ENCODE data around the gene PIK3C3. TPM values are rescaled to one million over a fixed set of nuclear protein-coding genes. Genes with fewer than 3 reads are reported as not detected.

Gene PIK3C3
- polyA plus RNA-seq (2013, experiment 1 of 2; ENCODE audit: insufficient read length) = 38.8 TPM
- polyA plus RNA-seq (2013, experiment 2 of 2; ENCODE audit: insufficient read length) = 40.8 TPM

DNA sequence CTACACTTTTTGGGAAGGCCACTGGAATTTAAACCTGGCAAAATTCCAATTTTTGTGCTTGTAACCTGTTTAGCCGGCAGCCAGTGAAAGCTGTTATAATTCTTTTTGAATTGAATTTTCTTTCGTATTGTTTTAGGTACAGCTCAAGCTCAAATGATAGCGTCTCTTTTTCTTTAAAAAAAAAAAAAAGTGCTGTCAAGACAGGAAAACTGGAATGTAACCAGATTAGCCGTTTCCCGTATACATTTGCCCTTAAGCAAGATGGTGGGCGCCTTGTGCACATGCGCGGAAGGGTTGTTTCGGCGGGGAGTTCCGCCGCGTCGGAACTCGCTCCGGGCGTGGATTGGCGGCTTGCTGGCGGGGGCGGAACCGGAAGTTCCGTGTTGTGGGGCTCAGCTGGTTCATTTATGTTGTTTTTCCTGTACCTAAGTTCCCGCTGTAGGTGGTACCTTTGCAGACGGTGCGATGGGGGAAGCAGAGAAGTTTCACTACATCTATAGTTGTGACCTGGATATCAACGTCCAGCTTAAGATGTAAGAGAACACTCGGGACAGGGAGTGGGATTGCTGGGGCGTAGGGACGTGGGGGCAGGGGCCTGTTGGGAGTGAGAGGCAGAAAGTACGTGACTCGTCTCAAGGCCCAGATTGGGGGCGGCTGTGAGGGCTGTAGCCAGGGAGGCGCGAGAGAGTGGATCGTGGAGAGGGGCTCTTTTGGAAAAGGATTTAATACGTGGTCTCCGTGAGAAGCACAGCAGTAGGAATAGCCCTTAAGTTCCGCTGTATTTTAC, at the start of gene PIK3C3:
Gene PIK3C3, plus strand, starts transcription at position 408 of the 787 bp plus-strand sequence. Its CDS starts 58 bp downstream, at position 466.
- peak; percentile 98 for DNase-seq

- no peak for DNase-seq
These were observed 49.1 kb upstream of the PIK3C3 start for GRCh38 chr18:41905786-41906527.

GRCh38 chr18:41906528-41907146, 48.4 kb upstream of the PIK3C3 start:
- DNase-seq = peak; percentile 78

GRCh38 chr18:41917181-41917580, 37.9 kb upstream of the PIK3C3 start:
- DNase-seq = peak; percentile 34

- DNase-seq = no peak
These were observed 33.3 kb upstream of the PIK3C3 start for GRCh38 chr18:41921770-41922169.

- DNase-seq = no peak
These were observed 32.9 kb upstream of the PIK3C3 start for GRCh38 chr18:41922176-41922575.

DNA sequence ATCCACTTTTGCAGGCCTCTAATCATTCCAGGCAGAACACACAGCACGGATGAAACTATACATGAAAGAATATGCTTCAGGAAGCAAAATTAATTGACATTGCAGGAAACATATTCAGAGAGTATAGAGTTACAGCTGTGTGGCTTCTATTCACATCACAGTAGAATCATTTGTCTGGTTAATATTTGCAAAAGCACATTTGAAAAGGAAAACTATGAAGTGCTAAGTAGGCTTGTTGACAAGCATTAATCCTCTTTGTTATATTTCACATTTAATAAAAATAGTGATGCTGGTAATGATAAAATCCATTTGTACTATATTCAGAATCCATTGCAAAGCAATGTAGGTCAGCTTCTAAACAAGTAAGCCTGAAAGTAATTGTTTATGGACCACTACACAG, 32.2 kb upstream of the PIK3C3 start:
- DNase-seq = no peak

DNA sequence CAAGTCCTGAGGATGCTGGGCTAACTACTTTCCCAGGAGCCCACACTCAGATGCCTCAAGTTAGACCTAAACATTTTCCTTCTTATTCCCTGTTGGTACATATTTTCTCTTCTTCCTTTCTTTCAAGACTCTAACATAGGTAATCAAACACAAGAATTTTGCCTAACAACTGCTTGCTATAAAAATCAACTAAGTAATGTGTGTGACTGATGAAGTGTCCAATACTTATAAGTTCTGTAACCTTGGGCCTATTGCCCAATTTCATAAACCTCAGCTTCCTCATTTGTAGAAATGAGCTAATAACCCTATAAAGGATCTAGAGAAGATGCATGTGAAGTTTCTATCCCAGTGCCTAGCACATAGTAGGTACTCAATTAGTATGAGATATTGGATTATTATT, 31.6 kb upstream of the PIK3C3 start:
- DNase-seq = no peak

DNA sequence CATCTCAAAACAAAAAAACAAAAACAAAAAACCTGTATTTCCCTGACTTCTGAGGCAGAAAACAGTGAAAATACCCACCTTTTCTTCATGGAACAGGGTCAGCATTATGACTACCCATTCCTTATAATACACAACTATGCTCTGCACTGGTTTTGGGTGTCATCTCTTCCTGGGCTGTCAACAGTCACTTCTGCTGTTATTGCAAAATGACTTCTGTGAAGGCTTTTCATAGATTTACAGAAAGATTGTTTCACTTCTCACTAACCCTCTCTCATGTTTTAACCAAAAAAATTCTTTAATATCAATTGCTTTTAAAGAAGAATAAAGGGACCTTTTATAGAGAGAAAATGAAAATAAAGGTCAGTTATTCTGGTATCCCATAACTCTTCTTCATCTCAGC, 26.5 kb upstream of the PIK3C3 start:
- no peak for DNase-seq

GRCh38 chr18:41932899-41933298, 22.1 kb upstream of the PIK3C3 start:
- no peak for DNase-seq

DNA sequence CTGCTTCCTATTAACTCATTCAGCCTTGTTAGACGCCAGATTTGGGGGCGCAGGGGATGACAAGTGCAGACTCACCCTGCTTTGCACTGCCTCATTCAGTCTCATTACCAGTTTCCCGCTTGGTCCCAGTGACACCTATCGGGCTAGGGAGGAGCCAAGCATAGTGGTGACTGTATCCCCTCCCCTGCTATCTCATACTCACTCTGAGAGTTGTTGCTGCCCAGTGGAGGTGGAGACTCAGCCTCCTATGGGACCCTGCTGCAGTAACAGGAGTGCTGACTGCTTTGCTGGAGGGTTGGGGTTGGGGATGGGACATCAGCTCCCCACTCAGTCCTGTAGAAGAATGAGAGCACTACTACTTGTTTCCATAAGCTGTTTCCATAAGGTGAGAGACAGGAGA, 21.3 kb upstream of the PIK3C3 start:
- DNase-seq = no peak

GRCh38 chr18:41936471-41937134, 18.4 kb upstream of the PIK3C3 start:
- peak; percentile 6 for DNase-seq

GRCh38 chr18:41938445-41938844, 16.6 kb upstream of the PIK3C3 start:
- DNase-seq = peak; percentile 95

- DNase-seq = peak; percentile 24
These were observed 15.7 kb upstream of the PIK3C3 start for GRCh38 chr18:41939326-41939725.

DNA sequence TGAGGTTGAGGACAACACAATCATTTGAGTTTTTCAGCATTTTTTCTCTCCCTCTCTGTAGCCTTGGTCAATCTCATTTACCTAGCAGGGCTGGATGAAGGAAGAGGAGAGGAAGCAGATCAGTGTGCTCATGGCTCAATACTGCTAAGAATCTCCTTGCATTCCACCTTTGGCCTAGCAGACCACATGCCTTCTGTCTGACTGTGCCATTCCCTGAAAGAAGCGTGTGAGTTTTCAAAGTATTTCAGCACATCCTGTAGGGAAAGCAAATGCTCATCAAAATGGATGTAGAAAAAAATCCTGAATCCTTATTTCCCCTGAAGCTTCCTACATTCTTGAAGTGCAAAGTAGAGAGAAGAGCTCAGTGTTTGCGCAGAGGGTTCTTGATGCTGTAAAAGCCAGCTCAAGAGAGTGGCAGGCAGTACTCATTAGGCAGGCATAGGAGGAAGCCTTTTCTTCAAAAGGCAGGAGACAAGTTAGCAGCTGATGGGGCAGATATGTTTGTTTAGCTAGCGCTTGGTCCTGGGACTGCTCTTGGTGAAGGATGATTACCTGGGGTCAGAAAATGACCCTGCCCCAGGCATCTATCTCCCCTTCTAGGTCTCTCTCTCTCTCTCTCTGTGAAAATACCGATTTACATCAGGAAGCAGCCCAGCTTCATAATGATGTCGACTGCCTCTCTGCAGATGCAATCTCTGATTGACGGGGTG, 14.4 kb upstream of the PIK3C3 start:
- peak; percentile 95 for DNase-seq

- DNase-seq = no peak
These were observed 12.8 kb upstream of the PIK3C3 start for GRCh38 chr18:41942254-41942653.

GRCh38 chr18:41948544-41949110, 6.4 kb upstream of the PIK3C3 start:
- DNase-seq = no peak

- DNase-seq = no peak
These were observed 5.7 kb upstream of the PIK3C3 start for GRCh38 chr18:41949206-41949920.

DNA sequence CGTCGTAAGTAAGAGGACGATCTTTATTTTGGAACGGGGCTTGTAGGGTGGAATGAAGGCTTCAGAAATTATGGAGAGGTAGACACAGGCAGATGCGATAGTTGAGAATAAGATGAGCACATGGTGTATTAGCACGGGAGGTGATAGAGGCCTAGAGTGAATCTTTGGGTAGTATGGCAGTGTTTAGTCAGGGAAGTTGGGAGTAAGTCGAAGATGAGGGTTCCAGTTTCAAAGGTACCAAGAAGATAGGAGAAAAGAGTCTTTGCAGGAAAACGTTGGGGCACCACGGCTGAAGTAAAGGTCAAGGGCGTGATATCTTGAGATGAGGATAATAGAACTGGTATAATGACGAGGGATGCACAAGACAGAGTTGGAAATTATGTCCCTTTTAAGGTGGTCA, 654 bp downstream of the PIK3C3 start:
- DNase-seq = no peak

- DNase-seq = no peak
These were observed 4.0 kb downstream of the PIK3C3 start for GRCh38 chr18:41959045-41959444.

GRCh38 chr18:41965634-41966255, 10.7 kb downstream of the PIK3C3 start:
- no peak for DNase-seq
